H1 (cell line): ENCODE measurements around the gene EEIG2. TPM values are rescaled to one million over a fixed set of nuclear protein-coding genes. Genes with fewer than 3 reads are reported as not detected.

Experiments used
- BACH1 ChIP-seq: IDR thresholded peaks from 2 replicates; pipeline ENCODE4 v1.6.1; 2012; ENCODE audit warnings: low read length, improper control_type of control experiment
- KDM4A ChIP-seq: IDR thresholded peaks from one replicate; pipeline ENCODE4 v1.7.1; 2012; ENCODE audit warnings: low read depth, mild to moderate bottlenecking, moderate library complexity, low read length, inconsistent platforms; ENCODE audit not compliant: severe bottlenecking
- SIRT6 ChIP-seq: IDR thresholded peaks from one replicate; pipeline ENCODE4 v1.7.1; 2012; ENCODE audit warnings: low read length, inconsistent platforms
- SP4 ChIP-seq: IDR thresholded peaks from 2 replicates; pipeline ENCODE4 v1.6.1; 2012; ENCODE audit warnings: low read length, inconsistent platforms
- SRF ChIP-seq: IDR thresholded peaks from 2 replicates; pipeline ENCODE4 v1.6.1; 2011; ENCODE audit warnings: mild to moderate bottlenecking, low read depth, low read length, moderate library complexity
- TBP ChIP-seq: IDR thresholded peaks from 2 replicates; pipeline ENCODE4 v1.6.1; 2011; ENCODE audit warnings: low read depth, low read length, improper control_type of control experiment
- polyA plus RNA-seq, 7 experiments: library from polyadenylated mRNA; depleted of rRNA in 3 of 7; stranded (reverse) in 5 of 7; unstranded in 2 of 7; fragments of >200 nt in 5 of 7; fragments of 200-250 nt in 2 of 7; gene quantifications; 1 replicate in 5 of 7; 2 replicates in 1 of 7; 4 replicates in 1 of 7; pipeline versions ENCODE4 v1.2.1 to v1.2.3, GENCODE V29; 2011 to 2013; ENCODE audit warnings: missing spikeins in 2 of 7, mixed read lengths in 2 of 7
- total RNA-seq: library from RNA; stranded (reverse); fragmentation: NEBNext Ultra II Directional; extraction: Animal tissue kit (Norgen Biotek cat#: 25700); gene quantifications from 2 replicates; pipeline ENCODE4 v1.2.1, GENCODE V29; 2021
- TF ChIP-seq, protein P1 (sequence below), 3 experiments: IDR thresholded peaks; 1 replicate in 2 of 3; 2 replicates in 1 of 3; pipeline versions ENCODE4 v1.5.1 to v1.6.1; 2011; ENCODE audit warnings: low read length in 3 of 3, mild to moderate bottlenecking in 3 of 3, inconsistent platforms in 2 of 3, low read depth in 1 of 3, moderate library complexity in 1 of 3; ENCODE audit not compliant: insufficient read depth in 1 of 3; ENCODE audit errors: control extremely low read depth in 1 of 3

EEIG2 gene
- total and polyA plus RNA-seq, 2 of the 8 experiments (the other 6 are each of a cell fraction or from before 2014, with no cell fraction given): 6.1 to 20.1 TPM

DNA sequence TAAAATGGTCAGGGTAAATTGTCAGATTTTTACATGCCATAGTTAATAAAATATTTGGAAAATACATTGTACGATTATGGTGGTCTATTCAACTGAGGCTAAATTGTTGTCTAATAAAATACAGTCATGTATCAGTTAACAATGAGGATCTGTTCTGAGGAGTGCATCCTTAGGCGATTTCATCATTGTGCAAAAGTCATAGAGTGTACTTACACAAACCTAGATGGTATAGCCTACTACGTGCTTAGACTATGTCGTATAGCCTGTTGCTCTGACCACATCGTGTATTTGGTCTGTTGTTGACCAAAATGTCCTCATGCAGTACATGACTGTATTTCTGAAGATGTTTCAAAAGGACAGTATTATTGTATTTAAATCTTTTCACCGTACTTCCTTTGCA lies 5.2 kb downstream of the EEIG2 start (continued):
- TF ChIP-seq KDM4A (no peak), SRF (no peak), SP4 (no peak), BACH1 (no peak), SIRT6 (no peak), TBP (no peak)
- TF ChIP-seq, protein P1, sequence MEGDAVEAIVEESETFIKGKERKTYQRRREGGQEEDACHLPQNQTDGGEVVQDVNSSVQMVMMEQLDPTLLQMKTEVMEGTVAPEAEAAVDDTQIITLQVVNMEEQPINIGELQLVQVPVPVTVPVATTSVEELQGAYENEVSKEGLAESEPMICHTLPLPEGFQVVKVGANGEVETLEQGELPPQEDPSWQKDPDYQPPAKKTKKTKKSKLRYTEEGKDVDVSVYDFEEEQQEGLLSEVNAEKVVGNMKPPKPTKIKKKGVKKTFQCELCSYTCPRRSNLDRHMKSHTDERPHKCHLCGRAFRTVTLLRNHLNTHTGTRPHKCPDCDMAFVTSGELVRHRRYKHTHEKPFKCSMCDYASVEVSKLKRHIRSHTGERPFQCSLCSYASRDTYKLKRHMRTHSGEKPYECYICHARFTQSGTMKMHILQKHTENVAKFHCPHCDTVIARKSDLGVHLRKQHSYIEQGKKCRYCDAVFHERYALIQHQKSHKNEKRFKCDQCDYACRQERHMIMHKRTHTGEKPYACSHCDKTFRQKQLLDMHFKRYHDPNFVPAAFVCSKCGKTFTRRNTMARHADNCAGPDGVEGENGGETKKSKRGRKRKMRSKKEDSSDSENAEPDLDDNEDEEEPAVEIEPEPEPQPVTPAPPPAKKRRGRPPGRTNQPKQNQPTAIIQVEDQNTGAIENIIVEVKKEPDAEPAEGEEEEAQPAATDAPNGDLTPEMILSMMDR (IDR thresholded peaks at IDR 0.05; ENCODE audit: control extremely low read depth in 1 of 3, insufficient read depth in 1 of 3, low read depth in 1 of 3, low read length in 3 of 3): no peak
